Measurements from ENCODE around the gene PMEPA1.

PMEPA1 gene

DNA sequence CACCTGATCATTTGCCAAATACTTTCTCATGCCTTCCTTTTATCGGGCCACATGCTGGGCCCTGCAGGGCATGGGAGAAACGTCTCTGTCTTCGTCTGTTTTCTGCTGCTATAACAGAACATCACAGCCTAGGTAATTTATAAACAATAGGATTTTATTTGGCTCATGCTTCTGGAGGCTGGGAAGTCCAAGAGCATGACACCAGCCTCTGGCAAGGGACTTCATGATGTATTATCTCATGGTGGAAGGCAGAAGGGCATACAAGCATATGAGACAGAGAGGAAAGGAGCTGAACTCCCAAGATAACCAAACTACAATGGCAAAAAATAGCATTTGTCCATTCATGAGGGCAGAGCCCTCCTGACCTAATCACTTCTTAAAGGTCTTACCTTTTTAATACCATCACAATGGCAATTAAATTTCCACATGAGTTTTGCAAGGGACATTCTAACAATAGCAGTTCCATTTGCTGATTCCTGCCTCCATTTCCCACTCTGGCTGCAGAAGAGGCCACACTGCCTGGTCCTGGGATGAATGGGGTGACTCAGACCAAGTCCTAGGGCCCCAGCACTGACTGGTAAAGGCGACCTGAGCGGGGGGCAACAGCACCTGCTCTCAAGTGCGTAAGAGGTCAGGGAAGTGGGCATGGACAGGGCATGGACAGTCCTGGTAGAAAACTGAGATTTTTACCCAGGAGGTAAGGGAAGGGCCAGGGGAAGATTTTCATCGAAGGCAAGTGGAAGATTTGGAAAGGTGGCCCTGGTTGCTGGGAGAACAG lies 84.4 kb downstream of the PMEPA1 start:
- no peak overlapping the region for H3K4me3 Mint-ChIP-seq
- H3K4me1 Mint-ChIP-seq, result peaks cover 15% of the 10 kb centered on the region
- H3K9me3 Mint-ChIP-seq, result peaks cover 6% of the 10 kb centered on the region
- no peak for TF ChIP-seq CTCF (IDR thresholded peaks at IDR 0.05; ENCODE audit: unreplicated experiment in 3 of 3)
- peaks cover 9% of the 10 kb centered on the region for H3K27me3 Mint-ChIP-seq (ENCODE audit: low read depth)
- peak overlapping the region in 1 of 3 experiments; percentile 17 for H3K27ac Mint-ChIP-seq
- H3K36me3 Mint-ChIP-seq (ENCODE audit: low read depth), result no peaks in the 10 kb centered on the region

DNA sequence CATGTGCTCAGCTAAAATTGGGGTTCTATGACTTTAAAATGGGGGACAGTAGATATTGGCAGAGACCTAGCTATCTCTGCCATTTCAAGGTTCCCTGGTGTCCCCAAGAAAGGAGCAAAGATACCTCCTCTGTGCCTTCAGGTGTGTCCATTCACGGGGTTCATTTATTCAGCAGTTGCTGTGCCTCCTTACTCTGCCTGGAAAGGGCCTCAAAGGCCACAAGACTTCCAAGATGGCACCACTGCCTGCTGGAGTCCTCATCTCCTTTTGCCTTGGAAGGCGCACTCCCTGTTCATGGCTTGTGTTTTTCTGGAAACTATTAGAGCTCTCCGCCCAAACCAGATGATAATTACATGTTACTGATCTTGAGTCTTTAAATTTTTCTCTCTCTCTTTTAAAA lies 85.7 kb downstream of the PMEPA1 start:
- Mint-ChIP-seq H3K9me3 (peaks cover 6% of the 10 kb centered on the region), H3K27ac (peak overlapping the region in 1 of 3 experiments; percentile 27)

DNA sequence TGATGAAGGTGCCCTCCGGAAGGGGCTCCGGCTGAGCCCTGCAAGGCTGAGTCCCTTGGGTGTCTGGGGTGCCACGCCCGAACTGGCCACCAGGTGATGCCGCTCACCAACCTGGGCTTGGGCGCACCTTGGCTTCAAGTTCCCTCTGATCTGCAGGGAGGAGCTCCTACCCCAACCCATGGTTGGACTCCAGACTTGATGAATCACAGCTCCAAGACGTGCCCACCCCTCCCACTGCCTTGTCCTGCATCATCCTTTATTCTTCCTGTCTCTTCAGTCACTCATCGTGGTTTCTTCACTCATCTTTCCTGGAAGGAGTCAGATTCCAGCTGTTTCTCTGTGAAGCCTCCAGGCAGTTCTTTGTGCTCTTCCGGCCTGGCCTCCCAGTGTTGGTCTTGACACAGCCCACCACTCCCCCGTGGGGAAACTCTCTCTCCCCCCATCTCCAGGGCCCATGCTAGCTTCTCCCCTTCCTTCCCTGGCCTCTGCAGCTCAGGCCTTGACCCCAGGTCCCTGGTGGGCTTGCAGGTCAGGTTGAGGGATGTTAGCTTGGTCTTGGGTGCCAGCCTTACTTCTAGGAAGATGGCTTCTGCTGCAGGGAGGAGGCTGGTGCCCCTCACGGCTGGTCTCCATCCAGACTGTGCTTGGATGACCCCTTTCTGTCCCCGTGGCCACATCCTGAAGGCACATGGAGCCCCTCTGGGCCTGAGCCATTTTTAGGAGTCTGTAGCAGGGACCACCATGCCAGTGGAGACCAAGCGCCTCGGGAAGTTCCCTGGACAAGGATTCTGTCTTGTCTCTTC lies 87.0 kb downstream of the PMEPA1 start:
- Mint-ChIP-seq H3K4me1 (peaks cover 10% of the 10 kb centered on the region), H3K9me3 (peaks cover 6% of the 10 kb centered on the region), H3K27me3 (ENCODE audit: low read depth) (peaks cover 22% of the 10 kb centered on the region), H3K4me3 (no peak overlapping the region), H3K27ac (peak overlapping the region in 2 of 3 experiments; percentile 19 to 78), H3K36me3 (ENCODE audit: low read depth) (no peaks in the 10 kb centered on the region)
- peak; percentile 63 to 76 (median 74) for TF ChIP-seq CTCF (IDR thresholded peaks at IDR 0.05; ENCODE audit: unreplicated experiment in 3 of 3)

More for the DNA sequence above, 85.7 kb downstream of the PMEPA1 start:
- Mint-ChIP-seq H3K4me3 (no peak overlapping the region), H3K4me1 (peaks cover 15% of the 10 kb centered on the region), H3K27me3 (ENCODE audit: low read depth) (peaks cover 15% of the 10 kb centered on the region), H3K36me3 (ENCODE audit: low read depth) (no peaks in the 10 kb centered on the region)
- no peak for TF ChIP-seq CTCF (IDR thresholded peaks at IDR 0.05; ENCODE audit: unreplicated experiment in 3 of 3)

DNA sequence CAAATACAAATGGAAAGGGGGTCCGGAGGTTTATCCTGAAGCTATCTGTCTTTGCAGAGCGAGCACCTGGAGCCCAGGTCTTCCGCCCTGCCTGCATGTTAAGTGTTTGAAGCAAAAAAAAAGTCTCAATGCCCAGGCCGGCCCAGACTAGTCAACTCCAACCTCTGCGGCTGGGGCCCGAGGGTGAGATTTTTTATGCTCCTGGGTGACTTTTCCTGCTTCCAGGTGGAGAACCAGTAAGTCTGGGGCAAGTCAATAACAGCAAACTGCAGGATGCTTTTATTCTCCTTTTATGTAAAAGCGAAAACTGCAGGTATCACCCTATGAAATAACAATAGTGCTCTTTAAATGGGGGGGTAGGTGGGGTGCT lies 87.6 kb downstream of the PMEPA1 start:
- H3K4me1 Mint-ChIP-seq, result peaks cover 10% of the 10 kb centered on the region
- TF ChIP-seq CTCF (IDR thresholded peaks at IDR 0.05; ENCODE audit: unreplicated experiment in 3 of 3), result no peak
- H3K27ac Mint-ChIP-seq, result peak overlapping the region in 2 of 3 experiments; percentile 19 to 78
- no peaks in the 10 kb centered on the region for H3K36me3 Mint-ChIP-seq (ENCODE audit: low read depth)
- no peak overlapping the region for H3K4me3 Mint-ChIP-seq
- H3K27me3 Mint-ChIP-seq (ENCODE audit: low read depth), result peaks cover 24% of the 10 kb centered on the region
- H3K9me3 Mint-ChIP-seq, result peaks cover 6% of the 10 kb centered on the region

DNA sequence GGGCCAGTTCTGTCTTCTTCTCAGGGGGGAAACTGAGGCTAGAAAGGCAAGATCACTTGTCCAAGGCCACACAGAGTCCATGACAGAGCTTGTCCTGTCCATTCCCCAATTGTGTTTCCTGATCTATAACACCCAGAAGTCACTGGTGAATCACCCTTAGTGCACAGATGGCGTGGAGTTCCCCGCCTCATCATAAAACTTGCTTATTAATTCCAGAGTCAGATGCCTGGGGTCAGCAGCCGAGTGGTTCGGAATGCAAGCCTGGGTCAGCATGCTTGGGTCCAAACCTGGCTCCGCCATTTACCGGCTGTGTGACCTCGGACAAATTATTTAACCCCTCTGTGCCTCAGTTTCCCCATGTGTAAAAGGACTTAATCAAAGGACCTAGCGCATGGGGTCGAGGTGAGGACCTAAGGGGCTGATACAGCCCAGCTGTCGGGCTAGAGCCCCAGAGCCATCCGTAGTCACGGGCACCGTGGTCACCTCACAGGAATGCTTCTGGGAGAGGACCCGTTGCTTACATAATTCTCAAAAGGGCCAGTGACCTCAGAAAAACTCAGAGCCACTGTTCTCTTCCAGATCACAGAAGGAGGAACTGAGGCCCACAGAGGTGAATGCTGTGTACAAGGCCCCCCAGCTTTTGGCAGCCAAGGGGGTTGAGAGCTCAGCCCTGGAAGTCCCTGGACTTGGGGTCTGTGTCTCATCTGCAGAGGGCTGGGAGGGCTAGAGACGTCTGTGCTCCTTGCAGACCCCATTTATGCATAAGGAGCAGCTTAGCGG lies 88.2 kb downstream of the PMEPA1 start:
- Mint-ChIP-seq H3K4me3 (no peak overlapping the region), H3K27ac (peak overlapping the region in 1 of 3 experiments; percentile 25), H3K27me3 (ENCODE audit: low read depth) (peaks cover 29% of the 10 kb centered on the region), H3K36me3 (ENCODE audit: low read depth) (no peaks in the 10 kb centered on the region), H3K4me1 (peaks cover 10% of the 10 kb centered on the region), H3K9me3 (peaks cover 6% of the 10 kb centered on the region)
- TF ChIP-seq CTCF (IDR thresholded peaks at IDR 0.05; ENCODE audit: unreplicated experiment in 3 of 3), result no peak

Data from nephron (organoid).